Measurements from ENCODE around the gene CCDC167.

CCDC167 gene

DNA sequence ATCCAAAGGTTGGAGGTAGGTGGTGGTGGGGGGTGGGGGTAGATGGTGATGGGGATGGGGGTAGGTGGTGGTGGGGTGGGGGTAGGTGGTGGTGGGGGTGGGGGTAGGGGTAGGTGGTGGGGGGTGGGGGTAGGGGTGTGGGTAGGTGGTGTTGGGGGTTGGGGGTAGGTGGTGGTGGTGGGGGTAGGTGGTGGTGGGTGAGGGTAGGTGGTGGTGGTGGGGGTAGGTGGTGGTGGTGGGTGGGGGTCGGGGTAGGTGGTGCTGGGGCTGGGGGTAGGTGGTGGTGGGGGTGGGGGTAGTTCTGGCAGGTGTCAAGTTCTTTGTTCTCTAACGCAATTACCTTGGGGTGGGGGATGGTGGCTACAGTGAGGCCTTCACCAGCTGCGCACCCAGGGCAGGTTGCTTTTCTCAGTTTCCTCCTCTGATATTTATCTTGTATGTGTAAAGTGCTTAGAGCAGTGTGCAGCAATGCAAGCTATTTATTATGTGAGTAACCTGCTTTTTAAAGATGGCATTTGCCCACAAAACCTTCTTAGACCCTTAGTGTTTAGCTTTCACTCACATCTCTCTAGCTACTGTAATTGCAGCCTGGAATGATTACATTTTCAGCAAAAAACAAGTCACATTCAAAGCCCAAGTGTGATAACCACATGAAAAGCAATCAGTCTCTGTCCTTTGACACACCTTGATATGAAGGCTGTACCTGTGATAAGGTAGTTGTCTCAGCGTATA, 8.2 kb upstream of the CCDC167 start:
- Histone ChIP-seq H3K4me3 (ENCODE audit: low read depth, low read length) (no peak overlapping the region), H3K27ac (no peak overlapping the region), H3K27me3 (ENCODE audit: insufficient read depth, low read depth, severe bottlenecking) (no peaks in the 10 kb centered on the region), H3K9me3 (ENCODE audit: severe bottlenecking) (no peaks in the 10 kb centered on the region), H3K36me3 (no peaks in the 10 kb centered on the region)
- no peak for DNase-seq
- TF ChIP-seq CTCF (IDR thresholded peaks at IDR 0.05; ENCODE audit: low read depth, low read length), result no peak

DNA sequence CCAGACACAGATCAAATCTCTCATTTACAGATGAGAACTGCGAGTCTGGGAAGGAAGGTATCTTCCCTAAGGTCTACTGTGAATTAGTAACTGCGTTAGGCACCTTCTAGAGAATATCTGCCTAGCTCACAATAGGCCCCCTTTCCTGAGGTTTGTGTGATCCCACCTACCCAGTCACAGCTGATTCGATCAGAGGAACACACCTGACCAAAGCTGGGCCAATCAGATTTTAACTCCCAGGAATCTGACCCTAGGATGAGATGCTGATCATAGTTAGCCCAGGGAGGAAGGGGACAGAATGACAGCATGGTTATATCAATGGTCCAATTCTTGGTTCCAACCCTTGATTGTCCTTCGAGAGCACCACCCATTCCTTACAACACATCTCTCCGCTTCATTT, 7.4 kb upstream of the CCDC167 start:
- Histone ChIP-seq H3K27me3 (ENCODE audit: insufficient read depth, low read depth, severe bottlenecking) (no peaks in the 10 kb centered on the region), H3K27ac (no peak overlapping the region), H3K4me3 (ENCODE audit: low read depth, low read length) (no peak overlapping the region), H3K9me3 (ENCODE audit: severe bottlenecking) (no peaks in the 10 kb centered on the region), H3K36me3 (no peaks in the 10 kb centered on the region)
- no peak for DNase-seq
- TF ChIP-seq CTCF (IDR thresholded peaks at IDR 0.05; ENCODE audit: low read depth, low read length), result no peak

- H3K27me3 ChIP-seq (ENCODE audit: insufficient read depth, low read depth, severe bottlenecking), result no peaks in the 10 kb centered on the region
- H3K27ac ChIP-seq, result no peak overlapping the region
- TF ChIP-seq CTCF (IDR thresholded peaks at IDR 0.05; ENCODE audit: low read depth, low read length), result no peak
- H3K36me3 ChIP-seq, result no peaks in the 10 kb centered on the region
- no peaks in the 10 kb centered on the region for H3K9me3 ChIP-seq (ENCODE audit: severe bottlenecking)
- no peak overlapping the region for H3K4me3 ChIP-seq (ENCODE audit: low read depth, low read length)
- no peak for DNase-seq
Observed at GRCh38 chr6:37506479-37506878, 6.8 kb upstream of the CCDC167 start.

DNA sequence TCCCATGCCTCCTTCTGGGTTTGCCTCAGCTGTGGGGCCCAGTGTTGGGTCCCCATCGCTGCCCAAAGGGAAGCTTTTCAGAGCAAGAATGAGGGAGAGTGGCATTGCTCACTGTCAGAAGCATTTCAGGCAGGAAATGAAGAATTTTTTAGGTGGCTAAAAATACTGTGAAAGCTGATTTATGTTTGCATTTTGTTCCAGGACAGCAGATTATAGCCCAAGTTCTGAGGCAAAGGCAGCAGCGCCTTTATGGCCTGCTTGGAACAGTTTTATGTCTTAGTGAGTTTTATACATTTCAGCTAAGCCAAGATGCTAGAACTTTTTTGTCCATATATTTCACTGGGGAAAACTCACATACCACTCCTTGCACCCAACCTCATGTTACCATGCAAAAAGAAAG, 4.3 kb upstream of the CCDC167 start:
- TF ChIP-seq CTCF (IDR thresholded peaks at IDR 0.05; ENCODE audit: low read depth, low read length), result no peak
- H3K27ac ChIP-seq, result no peak overlapping the region
- no peaks in the 10 kb centered on the region for H3K36me3 ChIP-seq

GRCh38 chr6:37503309-37503965, 3.7 kb upstream of the CCDC167 start:
- no peak for TF ChIP-seq CTCF (IDR thresholded peaks at IDR 0.05; ENCODE audit: low read depth, low read length)
- Histone ChIP-seq H3K4me3 (ENCODE audit: low read depth, low read length) (no peak overlapping the region), H3K36me3 (no peaks in the 10 kb centered on the region), H3K9me3 (ENCODE audit: severe bottlenecking) (peaks cover 7% of the 10 kb centered on the region), H3K27me3 (ENCODE audit: insufficient read depth, low read depth, severe bottlenecking) (no peaks in the 10 kb centered on the region), H3K27ac (no peak overlapping the region)
- DNase-seq, result no peak

More for the DNA sequence above, 4.3 kb upstream of the CCDC167 start:
- Histone ChIP-seq H3K27me3 (ENCODE audit: insufficient read depth, low read depth, severe bottlenecking) (no peaks in the 10 kb centered on the region), H3K9me3 (ENCODE audit: severe bottlenecking) (peaks cover 7% of the 10 kb centered on the region), H3K4me3 (ENCODE audit: low read depth, low read length) (no peak overlapping the region)
- no peak for DNase-seq
